HepG2 (cell line): Measurements from ENCODE around the gene RBSN. TPM values are rescaled to one million over a fixed set of nuclear protein-coding genes. Genes with fewer than 3 reads are reported as not detected.

Experiments
- AHDC1 ChIP-seq: sonication (generic); formaldehyde crosslinking; IDR thresholded peaks from 2 replicates; pipeline ENCODE4 v1.5.1; 2020; ENCODE audit warnings: mild to moderate bottlenecking, missing genetic modification reagents, borderline replicate concordance
- ATF7 ChIP-seq, 2 experiments: fragments of 450-650 bp in 1 of 2; sonication (generic) in 1 of 2; formaldehyde crosslinking in 1 of 2; IDR thresholded peaks; 2 replicates each; pipeline versions ENCODE4 v1.4.0 to v1.6.1; 2016 to 2020; ENCODE audit warnings: antibody characterized with exemption in 1 of 2, mild to moderate bottlenecking in 1 of 2, missing genetic modification reagents in 1 of 2
- BRF2 ChIP-seq: sonication (generic); formaldehyde crosslinking; IDR thresholded peaks from 2 replicates; pipeline ENCODE4 v1.8.1; 2022; ENCODE audit warnings: mild to moderate bottlenecking, missing genetic modification reagents
- EED ChIP-seq: sonication (generic); formaldehyde crosslinking; IDR thresholded peaks from 2 replicates; pipeline ENCODE4 v1.5.0; 2020; ENCODE audit warnings: mild to moderate bottlenecking, missing genetic modification reagents
- HMG20A ChIP-seq: IDR thresholded peaks from 2 replicates; pipeline ENCODE4 v1.6.1; 2016; ENCODE audit warnings: borderline replicate concordance
- MED13 ChIP-seq: sonication (generic); formaldehyde crosslinking; IDR thresholded peaks from 2 replicates; pipeline ENCODE4 v1.5.0; 2020; ENCODE audit warnings: missing genetic modification reagents
- MEF2D ChIP-seq: sonication (generic); formaldehyde crosslinking; IDR thresholded peaks from 2 replicates; pipeline ENCODE4 v1.5.1; 2020; ENCODE audit warnings: mild to moderate bottlenecking, missing genetic modification reagents
- PAF1 ChIP-seq: IDR thresholded peaks from 2 replicates; pipeline ENCODE4 v1.6.1; 2016; ENCODE audit warnings: missing genetic modification reagents, missing compliant biosample characterization
- THAP9 ChIP-seq: sonication (generic); formaldehyde crosslinking; IDR thresholded peaks from 2 replicates; pipeline ENCODE4; 2020; ENCODE audit warnings: missing genetic modification reagents, mild to moderate bottlenecking, borderline replicate concordance
- ZNF574 ChIP-seq: sonication (generic); formaldehyde crosslinking; IDR thresholded peaks from 2 replicates; pipeline ENCODE4 v1.4.0; 2020; ENCODE audit warnings: missing genetic modification reagents
- ZNF770 ChIP-seq: sonication (generic); formaldehyde crosslinking; IDR thresholded peaks from 2 replicates; pipeline ENCODE4 v1.5.0; 2020; ENCODE audit warnings: mild to moderate bottlenecking, missing genetic modification reagents
- polyA plus RNA-seq, 8 experiments: library from polyadenylated mRNA; depleted of rRNA in 3 of 8; stranded (reverse) in 7 of 8; unstranded in 1 of 8; fragments of >200 nt; fragmentation: Illumina TruSeq in 4 of 8; extraction: Trizol in 4 of 8; gene quantifications; 2 replicates each; pipeline versions ENCODE4 v1.2.1 to v1.2.3, GENCODE V29; 2011 to 2016; ENCODE audit warnings: low read depth in 4 of 8, missing spikeins in 1 of 8, mixed read lengths in 1 of 8; ENCODE audit not compliant: insufficient read depth in 1 of 8
- total RNA-seq, 5 experiments: library from RNA; depleted of rRNA; stranded (reverse); fragments of >200 nt; fragmentation: Illumina TruSeq; extraction: Trizol; gene quantifications; 2 replicates each; pipeline ENCODE4 v1.2.3, GENCODE V29; 2016; ENCODE audit warnings: low read depth in 1 of 5

RBSN gene
- total and polyA plus RNA-seq, 2 of the 13 experiments (the other 11 are each of a cell fraction or from before 2014, with no cell fraction given), result 7.9 to 11.8 TPM

GRCh38 chr3:15107075-15107947, 8.4 kb upstream of the RBSN start (continued):
- TF ChIP-seq AHDC1 (CRISPR knock-in tag), result peak; percentile 67; the same call in 1 of the 2 replicates
- TF ChIP-seq THAP9 (CRISPR knock-in tag), result no peak
- no peak for TF ChIP-seq MED13
- TF ChIP-seq BRF2 (CRISPR knock-in tag), result no peak
- TF ChIP-seq ATF7 (IDR thresholded peaks at IDR 0.05), result no peak
- TF ChIP-seq ATF7 (CRISPR knock-in tag; IDR thresholded peaks at IDR 0.05), result no peak
- no peak for TF ChIP-seq PAF1
- TF ChIP-seq HMG20A (CRISPR knock-in tag), result peak; percentile 54; the same call in 1 of the 2 replicates
- TF ChIP-seq MEF2D (CRISPR knock-in tag), result peak; percentile 76
- no peak for TF ChIP-seq ZNF770
- no peak for TF ChIP-seq EED (CRISPR knock-in tag)
- TF ChIP-seq ZNF574 (CRISPR knock-in tag), result peak; percentile 52
